HK-2 (cell line): ENCODE measurements around the gene FLVCR1.

Experiments
- DNase-seq: peaks from one replicate; pipeline ENCODE4 v3.0.0-alpha.2; 2018; ENCODE audit not compliant: unreplicated experiment

The FLVCR1 gene

GRCh38 chr1:212915245-212916091, 57.4 kb downstream of the FLVCR1 start:
- DNase-seq, result peak; percentile 36

GRCh38 chr1:212916481-212917133, 58.5 kb downstream of the FLVCR1 start:
- DNase-seq, result no peak

- no peak for DNase-seq
Measured at GRCh38 chr1:212917134-212917485, 59.0 kb downstream of the FLVCR1 start.

- DNase-seq, result no peak
Measured at GRCh38 chr1:212917858-212918257, 59.8 kb downstream of the FLVCR1 start.

GRCh38 chr1:212918824-212919223, 60.7 kb downstream of the FLVCR1 start:
- no peak for DNase-seq

GRCh38 chr1:212920246-212920645, 62.2 kb downstream of the FLVCR1 start:
- DNase-seq, result no peak

- no peak for DNase-seq
Measured at GRCh38 chr1:212920896-212921295, 62.8 kb downstream of the FLVCR1 start.

GRCh38 chr1:212922016-212922415, 63.9 kb downstream of the FLVCR1 start:
- no peak for DNase-seq

GRCh38 chr1:212926372-212926771, 68.3 kb downstream of the FLVCR1 start:
- no peak for DNase-seq

- no peak for DNase-seq
Measured at GRCh38 chr1:212928323-212929291, 70.5 kb downstream of the FLVCR1 start.

- no peak for DNase-seq
Measured at GRCh38 chr1:212930986-212931678, 73.1 kb downstream of the FLVCR1 start.

GRCh38 chr1:212933815-212934471, 75.9 kb downstream of the FLVCR1 start:
- DNase-seq, result no peak

GRCh38 chr1:212935387-212935981, 77.4 kb downstream of the FLVCR1 start:
- no peak for DNase-seq

- DNase-seq, result no peak
Measured at GRCh38 chr1:212937034-212937433, 79.0 kb downstream of the FLVCR1 start.

GRCh38 chr1:212938846-212939245, 80.8 kb downstream of the FLVCR1 start:
- DNase-seq, result no peak

GRCh38 chr1:212941452-212941851, 83.4 kb downstream of the FLVCR1 start:
- no peak for DNase-seq

GRCh38 chr1:212942679-212943392, 84.8 kb downstream of the FLVCR1 start:
- DNase-seq, result no peak

GRCh38 chr1:212943393-212943710, 85.3 kb downstream of the FLVCR1 start:
- no peak for DNase-seq

GRCh38 chr1:212944229-212944901, 86.3 kb downstream of the FLVCR1 start:
- DNase-seq, result no peak

GRCh38 chr1:212945056-212945455, 87.0 kb downstream of the FLVCR1 start:
- DNase-seq, result no peak
